Endothelial cell of umbilical vein (primary cell): ENCODE data around the gene APLP2. TPM values are rescaled to one million over a fixed set of nuclear protein-coding genes. Genes with fewer than 3 reads are reported as not detected.

Experiments
- BruUV-seq: library from RNA; stranded (reverse); fragments of 400-500 nt; replicated peaks from 2 replicates; lab custom pipeline; 2021; lab: Mats Ljungman, UMichigan
- CTCF ChIA-PET: fragments of 300-600, 350-600 bp; sonication (Branson Sonifier 250); formaldehyde crosslinking; loops from one replicate; lab custom pipeline; 2021; ENCODE audit warnings: antibody characterized with exemption, inconsistent platforms; lab: Charles Lee
- POLR2A ChIA-PET: fragments of 300-600, 350-600 bp; sonication (Branson Sonifier 250); formaldehyde crosslinking; loops from one replicate; lab custom pipeline; 2021; ENCODE audit warnings: antibody characterized with exemption, inconsistent platforms; lab: Charles Lee
- DNase-seq: peaks from one replicate; pipeline ENCODE4 v3.0.0-alpha.2; 2011; ENCODE audit warnings: low read depth, low spot score
- FAIRE-seq: peaks from 2 replicates; lab custom pipeline; 2011; peaks lifted over from hg19 to GRCh38; lab: Jason Lieb, UNC
- H2AFZ ChIP-seq: 2 replicates; pipeline ENCODE4 v1.6.0; 2012; ENCODE audit warnings: low read depth, low read length, control low read depth, inconsistent platforms
- H3K27ac ChIP-seq: 2 replicates; pipeline ENCODE4 v1.5.1; 2011; ENCODE audit warnings: low read depth, mild to moderate bottlenecking, control low read depth, low read length, moderate library complexity; ENCODE audit not compliant: insufficient read depth
- H3K27me3 ChIP-seq, 2 experiments: 2 replicates each; pipeline versions ENCODE4 v1.6.0 to v1.6.1; 2011; ENCODE audit warnings: low read length in 2 of 2, mixed read lengths in 1 of 2; ENCODE audit not compliant: control insufficient read depth in 2 of 2, insufficient read depth in 2 of 2
- H3K36me3 ChIP-seq, 2 experiments: 2 replicates in 1 of 2; 3 replicates in 1 of 2; pipeline ENCODE4 v1.5.1; 2011; ENCODE audit warnings: low read length in 2 of 2, mild to moderate bottlenecking in 1 of 2, moderate library complexity in 1 of 2; ENCODE audit not compliant: control insufficient read depth in 2 of 2, insufficient read depth in 2 of 2; ENCODE audit errors: extremely low read depth in 1 of 2
- H3K4me1 ChIP-seq: 3 replicates; pipeline ENCODE4 v1.5.1; 2011; ENCODE audit warnings: mild to moderate bottlenecking, low read length; ENCODE audit not compliant: control insufficient read depth, insufficient read depth; ENCODE audit errors: extremely low read depth
- H3K4me2 ChIP-seq: 2 replicates; pipeline ENCODE4 v1.6.1; 2011; ENCODE audit warnings: low read length, control low read depth, mixed read lengths; ENCODE audit not compliant: insufficient read depth
- H3K4me3 ChIP-seq, 3 experiments: fragments of 200-600 bp in 1 of 3; sonication (generic), shearing (Covaris generic) in 1 of 3; replicated peaks in 1 of 3; 2 replicates each; pipeline ENCODE4 v1.5.1; 2011 to 2016; ENCODE audit warnings: control low read depth in 3 of 3, low read length in 3 of 3, mild to moderate bottlenecking in 2 of 3, inconsistent platforms in 1 of 3, low read depth in 1 of 3, moderate library complexity in 1 of 3; ENCODE audit not compliant: insufficient read depth in 1 of 3
- H3K79me2 ChIP-seq: 2 replicates; pipeline ENCODE4 v1.6.0; 2012; ENCODE audit warnings: low read length, inconsistent platforms; ENCODE audit not compliant: control insufficient read depth, insufficient read depth
- H3K9ac ChIP-seq: replicated peaks from 2 replicates; pipeline ENCODE3; 2011; ENCODE audit warnings: low read length, control low read depth; ENCODE audit not compliant: insufficient read depth; ENCODE audit errors: extremely low read depth
- H3K9me1 ChIP-seq: replicated peaks from 3 replicates; pipeline ENCODE4 v1.6.0; 2011; ENCODE audit warnings: mild to moderate bottlenecking, low read length; ENCODE audit not compliant: control insufficient read depth, insufficient read depth; ENCODE audit errors: extremely low read depth
- H3K9me3 ChIP-seq: replicated peaks from 2 replicates; pipeline ENCODE4 v1.5.1; 2012; ENCODE audit warnings: low read length, inconsistent platforms; ENCODE audit not compliant: control insufficient read depth, insufficient read depth
- H4K20me1 ChIP-seq: replicated peaks from 2 replicates; pipeline ENCODE3; 2011; ENCODE audit warnings: mild to moderate bottlenecking, low read length; ENCODE audit not compliant: control insufficient read depth, insufficient read depth; ENCODE audit errors: extremely low read depth
- EZH2 ChIP-seq: IDR thresholded peaks from 2 replicates; pipeline ENCODE4 v1.6.1; 2012; ENCODE audit warnings: borderline replicate concordance, low read depth, mild to moderate bottlenecking, moderate library complexity, low read length, inconsistent platforms; ENCODE audit not compliant: severe bottlenecking
- FOS ChIP-seq: IDR thresholded peaks from 2 replicates; pipeline ENCODE4 v1.6.1; 2011; ENCODE audit warnings: mild to moderate bottlenecking, low read length, moderate library complexity, borderline replicate concordance; ENCODE audit not compliant: insufficient read depth
- JUN ChIP-seq: IDR thresholded peaks from 2 replicates; pipeline ENCODE4 v1.6.1; 2011; ENCODE audit warnings: borderline replicate concordance, low read depth; ENCODE audit not compliant: insufficient read length, insufficient read depth
- POLR2AphosphoS5 ChIP-seq: IDR thresholded peaks from 2 replicates; pipeline ENCODE4 v1.6.1; 2012; ENCODE audit warnings: low read depth, mild to moderate bottlenecking, control low read depth, low read length, moderate library complexity; ENCODE audit not compliant: insufficient read depth
- dilution Hi-C: fragments of 300-500 bp; cut with MboI; formaldehyde crosslinking; loops from one replicate; pipeline ENCODE4 v1.15.0; 2019; ENCODE audit warnings: low sequenced_read_pairs; ENCODE audit not compliant: extremely low pct_ligation_motif_present
- intact Hi-C: fragments of 100-400 bp; cut with micrococcal nuclease; formaldehyde crosslinking; loops from one replicate; pipeline ENCODE4 v1.10.0; 2022
- polyA plus RNA-seq, 4 experiments: library from polyadenylated mRNA; depleted of rRNA in 3 of 4; stranded (reverse) in 3 of 4; unstranded in 1 of 4; fragments of >200 nt; gene quantifications; 2 replicates each; pipeline versions ENCODE4 v1.2.1 to v1.2.3, GENCODE V29; 2011 to 2012; ENCODE audit warnings: missing spikeins in 1 of 4
- total RNA-seq: library from RNA; stranded (reverse); gene quantifications from 2 replicates; pipeline ENCODE4 v1.2.3, GENCODE V29; 2021
- TF ChIP-seq, protein P1 (sequence below), 2 donors: IDR thresholded peaks; 1 replicate in 1 of 2; 2 replicates in 1 of 2; pipeline ENCODE4 v1.5.1; 2011; ENCODE audit warnings: low read length in 2 of 2, mild to moderate bottlenecking in 2 of 2, moderate library complexity in 2 of 2, control low read depth in 1 of 2, inconsistent platforms in 1 of 2, low read depth in 1 of 2; ENCODE audit not compliant: insufficient read depth in 1 of 2; ENCODE audit errors: extremely low read depth in 1 of 2
- TF ChIP-seq, protein P2 (sequence below): IDR thresholded peaks from 2 replicates; pipeline ENCODE4 v1.6.1; 2011; ENCODE audit not compliant: insufficient read depth, insufficient read length

The APLP2 gene
- total and polyA plus RNA-seq, 2 donors (not counting 3 experiments of a cell fraction or from before 2014, with no cell fraction given): 493 to 543 TPM

DNA sequence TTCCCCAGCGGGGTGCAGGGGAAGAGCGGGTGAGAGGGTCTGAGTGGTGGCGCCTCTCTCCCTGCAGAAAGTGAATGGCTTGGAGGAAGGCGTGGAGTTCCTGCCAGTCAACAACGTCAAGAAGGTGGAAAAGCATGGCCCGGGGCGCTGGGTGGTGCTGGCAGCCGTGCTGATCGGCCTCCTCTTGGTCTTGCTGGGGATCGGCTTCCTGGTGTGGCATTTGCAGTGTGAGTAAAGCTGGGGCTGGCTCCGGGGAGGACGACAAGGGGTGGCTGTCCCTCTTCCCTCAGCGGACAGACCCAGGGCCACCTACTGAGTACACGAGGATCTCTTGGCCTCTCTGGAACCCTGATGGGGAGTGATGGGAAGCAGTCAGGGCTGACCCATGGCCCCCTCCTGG lies 118.4 kb downstream of the APLP2 start:
- CTCF ChIA-PET: no interaction called here
- Histone ChIP-seq H3K27me3 (no peaks in the 10 kb centered on the region), H3K4me1 (no peaks in the 10 kb centered on the region), H3K4me2 (no peak overlapping the region), H3K36me3 (no peaks in the 10 kb centered on the region), H4K20me1 (no peaks in the 10 kb centered on the region), H3K9me1 (no peaks in the 10 kb centered on the region), H3K9me3 (no peaks in the 10 kb centered on the region), H3K79me2 (no peaks in the 10 kb centered on the region), H3K27ac (no peak overlapping the region), H2AFZ (no peak overlapping the region), H3K4me3 (no peak overlapping the region), H3K9ac (no peak overlapping the region)
- dilution Hi-C loops: no loop called here
- TF ChIP-seq, protein P1, sequence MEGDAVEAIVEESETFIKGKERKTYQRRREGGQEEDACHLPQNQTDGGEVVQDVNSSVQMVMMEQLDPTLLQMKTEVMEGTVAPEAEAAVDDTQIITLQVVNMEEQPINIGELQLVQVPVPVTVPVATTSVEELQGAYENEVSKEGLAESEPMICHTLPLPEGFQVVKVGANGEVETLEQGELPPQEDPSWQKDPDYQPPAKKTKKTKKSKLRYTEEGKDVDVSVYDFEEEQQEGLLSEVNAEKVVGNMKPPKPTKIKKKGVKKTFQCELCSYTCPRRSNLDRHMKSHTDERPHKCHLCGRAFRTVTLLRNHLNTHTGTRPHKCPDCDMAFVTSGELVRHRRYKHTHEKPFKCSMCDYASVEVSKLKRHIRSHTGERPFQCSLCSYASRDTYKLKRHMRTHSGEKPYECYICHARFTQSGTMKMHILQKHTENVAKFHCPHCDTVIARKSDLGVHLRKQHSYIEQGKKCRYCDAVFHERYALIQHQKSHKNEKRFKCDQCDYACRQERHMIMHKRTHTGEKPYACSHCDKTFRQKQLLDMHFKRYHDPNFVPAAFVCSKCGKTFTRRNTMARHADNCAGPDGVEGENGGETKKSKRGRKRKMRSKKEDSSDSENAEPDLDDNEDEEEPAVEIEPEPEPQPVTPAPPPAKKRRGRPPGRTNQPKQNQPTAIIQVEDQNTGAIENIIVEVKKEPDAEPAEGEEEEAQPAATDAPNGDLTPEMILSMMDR (IDR thresholded peaks at IDR 0.05; ENCODE audit: extremely low read depth in 1 of 2, insufficient read depth in 1 of 2, low read depth in 1 of 2, low read length in 2 of 2): no peak
- no peak for TF ChIP-seq POLR2AphosphoS5
- TF ChIP-seq JUN: no peak
- no peak for TF ChIP-seq FOS
- TF ChIP-seq, protein P2, sequence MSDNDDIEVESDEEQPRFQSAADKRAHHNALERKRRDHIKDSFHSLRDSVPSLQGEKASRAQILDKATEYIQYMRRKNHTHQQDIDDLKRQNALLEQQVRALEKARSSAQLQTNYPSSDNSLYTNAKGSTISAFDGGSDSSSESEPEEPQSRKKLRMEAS: no peak
- no peak for TF ChIP-seq EZH2
- DNase-seq (no peak), FAIRE-seq (no peak)
- intact Hi-C loops: no loop called here
- POLR2A ChIA-PET: no interaction called here
- BruUV-seq: no TSS peak
